ES-I3 (cell line): Measurements from ENCODE around the gene SPANXN5.
"Not testable (repeated sequence)": the region's sequence is repeated elsewhere in the genome, so short reads cannot be mapped to it uniquely, and the experiment has no call there.

Experiments
- H3K36me3 ChIP-seq: 2 replicates; pipeline ENCODE4 v1.6.1; 2013; ENCODE audit warnings: mild to moderate bottlenecking, low read length, control low read depth, moderate library complexity; ENCODE audit not compliant: insufficient read depth
- H3K4me1 ChIP-seq: 2 replicates; pipeline ENCODE4 v1.6.1; 2013; ENCODE audit warnings: mild to moderate bottlenecking, control low read depth, low read length; ENCODE audit not compliant: insufficient read depth
- H3K9ac ChIP-seq: 2 replicates; pipeline ENCODE4 v1.6.1; 2013; ENCODE audit warnings: low read depth, mild to moderate bottlenecking, low read length, moderate library complexity
- H3K9me3 ChIP-seq: 2 replicates; pipeline ENCODE4 v1.6.1; 2013; ENCODE audit warnings: mild to moderate bottlenecking, low read length, moderate library complexity; ENCODE audit not compliant: control insufficient read depth, insufficient read depth

Gene SPANXN5, protein sequence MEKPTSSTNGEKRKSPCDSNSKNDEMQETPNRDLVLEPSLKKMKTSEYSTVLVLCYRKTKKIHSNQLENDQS

DNA sequence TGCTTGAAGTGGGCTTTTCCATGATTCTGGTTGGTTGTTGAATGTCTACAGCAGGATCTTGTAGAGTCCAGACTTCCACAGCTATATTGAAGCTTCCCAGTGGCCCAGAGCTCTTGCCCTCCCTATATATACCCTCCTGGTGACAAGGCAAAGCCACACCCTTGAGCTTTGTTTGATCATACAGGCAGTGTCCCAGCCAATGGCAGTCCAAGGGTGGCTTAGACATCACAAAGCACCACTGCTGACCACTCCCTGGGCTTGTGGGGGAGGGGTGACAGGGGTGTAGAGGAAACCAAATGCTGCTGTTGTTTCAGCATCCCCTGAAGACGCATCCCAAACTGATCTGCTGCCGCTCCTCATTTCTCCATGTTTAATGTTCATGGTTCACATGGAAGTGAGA, at the start of gene SPANXN5:
Gene SPANXN5, minus strand, starts transcription at position 101 of the 400 bp plus-strand sequence. Its CDS starts 79 bp downstream, at position 22.
- not testable (repeated sequence) for H3K9ac ChIP-seq, H3K9me3 ChIP-seq, H3K36me3 ChIP-seq, H3K4me1 ChIP-seq

DNA sequence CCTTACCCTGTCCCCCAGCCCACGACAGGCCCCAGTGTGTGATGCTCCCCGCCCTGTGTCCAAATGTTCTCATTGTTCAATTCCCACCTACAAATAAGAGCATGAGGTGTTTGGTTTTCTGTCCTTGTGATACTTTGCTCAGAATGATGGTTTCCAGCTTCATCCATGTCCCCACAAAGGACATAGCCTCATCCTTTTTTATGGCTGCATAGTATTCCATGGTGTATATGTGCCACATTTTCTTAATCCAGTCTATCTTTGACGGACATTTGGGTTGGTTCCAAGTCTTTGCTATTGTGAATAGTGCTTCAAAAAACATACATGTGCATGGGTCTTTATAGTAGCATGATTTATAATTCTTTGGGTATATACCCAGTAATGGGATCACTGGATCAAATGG, 46.4 kb upstream of the SPANXN5 start:
- H3K9me3 ChIP-seq, H3K9ac ChIP-seq, H3K36me3 ChIP-seq: not testable (repeated sequence)

DNA sequence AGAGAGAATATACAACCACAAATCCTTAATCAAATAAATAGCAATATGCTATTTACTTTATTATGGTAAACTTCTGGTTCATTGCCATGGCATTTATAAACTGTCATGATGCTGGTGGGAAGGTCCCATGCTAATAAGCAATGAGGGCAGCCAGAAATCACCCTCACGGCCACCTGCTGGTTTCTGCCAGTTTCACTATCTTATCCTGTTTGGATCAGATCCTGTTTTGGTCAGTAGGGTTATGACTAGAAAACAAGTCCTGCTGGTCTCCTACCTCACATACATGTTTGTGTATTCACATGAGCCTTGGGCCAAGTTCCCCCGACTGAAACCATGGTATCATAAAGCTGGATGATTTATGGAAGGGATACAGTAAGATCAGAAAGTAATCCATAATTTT, 41.9 kb upstream of the SPANXN5 start:
- Histone ChIP-seq H3K4me1 (no peaks in the 10 kb centered on the region), H3K9ac (no peak overlapping the region), H3K36me3 (no peaks in the 10 kb centered on the region), H3K9me3 (no peaks in the 10 kb centered on the region)

More for the DNA sequence above, 46.4 kb upstream of the SPANXN5 start:
- H3K4me1 ChIP-seq, result not testable (repeated sequence)

DNA sequence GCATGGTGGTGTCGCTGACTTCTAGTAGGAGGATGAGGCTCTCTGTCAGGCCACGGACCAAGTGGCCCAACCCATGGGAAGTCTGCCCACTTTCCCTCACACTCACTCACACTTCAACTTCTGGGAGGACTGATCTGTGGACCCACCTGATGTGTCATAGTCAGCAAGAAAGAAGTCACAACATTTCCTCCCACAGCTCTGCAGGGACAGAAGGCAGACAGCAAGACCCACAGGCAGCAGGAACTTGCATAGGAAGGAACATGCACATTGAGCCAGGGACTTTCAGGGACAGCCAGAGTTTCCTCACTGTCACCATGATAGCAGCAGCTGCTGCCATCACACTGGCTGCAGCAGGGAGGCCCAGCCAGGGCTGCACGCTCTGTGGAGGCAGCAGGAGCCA, 33.3 kb upstream of the SPANXN5 start:
- H3K9ac ChIP-seq, result no peak overlapping the region
- no peaks in the 10 kb centered on the region for H3K36me3 ChIP-seq
- no peaks in the 10 kb centered on the region for H3K4me1 ChIP-seq
- H3K9me3 ChIP-seq, result no peaks in the 10 kb centered on the region

DNA sequence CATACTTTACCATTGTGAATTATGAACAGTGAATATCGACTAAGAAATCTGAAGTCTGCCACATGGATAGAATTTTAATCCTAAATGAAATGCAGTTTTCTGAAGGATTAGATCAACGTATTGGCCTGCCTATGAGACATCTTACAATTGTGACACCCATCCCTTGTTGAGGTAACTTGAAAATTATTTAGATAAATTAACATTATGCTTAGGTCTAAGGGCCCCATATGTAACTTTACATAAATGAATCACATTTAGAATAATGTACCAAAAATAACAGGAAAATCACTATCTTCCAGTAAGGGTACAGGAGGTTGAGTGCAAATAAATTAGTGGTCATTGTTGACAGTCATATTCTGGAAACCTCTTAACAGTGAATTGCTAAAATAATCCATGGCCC, 27.4 kb upstream of the SPANXN5 start:
- H3K9me3 ChIP-seq, result no peaks in the 10 kb centered on the region
- no peaks in the 10 kb centered on the region for H3K36me3 ChIP-seq
- H3K9ac ChIP-seq, result no peak overlapping the region
- no peaks in the 10 kb centered on the region for H3K4me1 ChIP-seq

DNA sequence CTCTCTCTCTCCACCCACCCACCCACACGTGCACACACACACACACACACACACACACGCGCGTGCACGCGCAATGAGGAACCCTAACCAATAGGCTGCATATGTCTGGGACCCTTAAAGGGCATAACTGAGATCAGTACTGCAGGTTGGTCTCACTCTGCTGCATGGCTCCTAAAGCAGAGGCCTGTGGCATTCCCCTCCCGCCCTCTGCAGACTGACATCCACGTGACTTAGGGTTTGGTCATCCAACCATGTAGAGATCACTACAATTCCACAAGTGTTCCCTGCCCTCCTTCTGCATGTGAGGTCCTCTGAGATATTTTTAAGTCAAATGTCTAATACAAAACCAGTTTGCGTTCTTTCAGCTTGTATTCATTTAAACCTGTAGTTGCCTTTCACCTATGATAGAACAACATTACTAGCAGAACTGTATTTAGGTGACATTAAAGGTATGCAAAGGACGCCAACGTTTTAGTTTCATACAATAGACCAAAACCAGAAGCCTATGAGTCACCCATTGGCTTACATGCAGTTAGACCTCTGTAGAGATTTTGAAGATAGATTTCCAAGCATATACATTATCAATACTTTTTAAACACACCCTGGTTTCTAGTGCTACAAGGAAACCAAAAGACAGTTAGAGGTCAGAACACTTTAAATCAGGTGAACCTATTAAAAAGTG, 24.0 kb upstream of the SPANXN5 start:
- Histone ChIP-seq H3K36me3 (no peaks in the 10 kb centered on the region), H3K9me3 (no peaks in the 10 kb centered on the region), H3K9ac (no peak overlapping the region), H3K4me1 (no peaks in the 10 kb centered on the region)

DNA sequence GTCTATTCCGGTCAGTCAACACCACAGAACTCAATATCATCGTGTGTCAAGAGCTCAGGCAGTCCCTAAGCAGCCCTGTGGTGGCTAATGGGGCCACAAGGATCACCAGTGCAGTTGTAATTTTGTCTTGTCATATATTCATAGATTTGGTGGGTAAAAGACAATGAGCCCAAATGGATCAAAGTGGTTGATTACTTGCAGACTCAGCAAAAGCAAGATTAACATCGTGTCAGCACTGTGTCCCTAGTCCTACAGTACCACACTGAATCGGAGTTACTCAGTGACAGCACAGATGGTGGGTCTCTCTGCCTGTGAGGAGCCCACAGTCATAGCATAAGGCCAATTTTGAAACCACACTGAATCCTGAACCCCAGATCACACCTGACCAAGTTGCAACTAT, 22.6 kb upstream of the SPANXN5 start:
- Histone ChIP-seq H3K9me3 (no peaks in the 10 kb centered on the region), H3K4me1 (no peaks in the 10 kb centered on the region), H3K9ac (no peak overlapping the region), H3K36me3 (no peaks in the 10 kb centered on the region)

DNA sequence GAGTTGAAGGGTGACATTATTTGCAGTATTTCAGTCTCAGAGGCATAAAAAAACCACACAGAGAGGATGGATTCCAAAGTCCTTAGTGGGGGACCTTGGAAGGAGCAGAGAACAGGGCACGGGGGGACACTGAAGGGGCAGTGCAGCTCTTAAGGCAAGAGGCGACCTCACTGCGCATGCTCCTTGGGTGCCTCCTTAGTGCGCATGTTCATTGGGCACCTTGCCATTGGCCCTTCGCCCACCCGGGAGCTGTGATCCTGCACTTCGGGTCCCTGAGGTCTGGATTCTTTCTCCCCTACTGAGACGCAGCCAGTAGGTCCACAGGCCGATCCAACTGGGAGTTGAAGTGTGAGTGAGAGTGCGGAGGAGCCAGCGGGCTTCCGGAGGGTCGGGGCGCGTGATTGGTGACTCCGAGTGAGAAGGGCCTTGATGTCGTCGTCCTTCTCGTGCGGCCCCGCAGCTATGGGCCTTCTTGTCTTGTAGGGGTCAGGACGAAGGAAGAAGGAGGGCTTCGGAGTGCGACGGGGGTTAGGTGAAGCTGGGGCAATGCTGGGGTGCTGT, 13.9 kb upstream of the SPANXN5 start, which contains the start of gene XAGE5:
Gene XAGE5, plus strand, starts transcription at position 223 of the 561 bp plus-strand sequence. CDS start 1,280 bp downstream, outside the sequence.
- Histone ChIP-seq H3K4me1 (no peaks in the 10 kb centered on the region), H3K9me3 (no peaks in the 10 kb centered on the region), H3K36me3 (no peaks in the 10 kb centered on the region), H3K9ac (no peak within 1 kb of the TSS)

DNA sequence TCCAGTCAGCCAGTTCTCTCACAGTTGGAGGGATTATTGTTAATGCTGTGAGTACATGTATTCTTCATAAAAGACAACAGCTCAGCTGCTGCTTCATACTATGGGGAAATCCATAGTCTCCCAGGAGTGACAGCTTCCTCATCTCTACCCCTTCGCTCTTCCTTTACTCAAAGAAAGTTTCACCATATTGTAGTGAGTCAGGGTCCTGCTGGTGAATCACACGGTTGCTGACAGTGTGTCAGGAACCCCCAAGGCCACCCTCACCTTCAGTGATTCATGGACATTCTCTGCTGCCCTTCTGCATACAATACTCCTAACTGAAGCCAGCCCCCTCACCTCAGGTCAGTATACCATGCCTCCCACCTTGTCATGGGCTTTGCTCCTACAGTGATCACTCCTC, 7.6 kb upstream of the SPANXN5 start:
- H3K9ac ChIP-seq, H3K9me3 ChIP-seq, H3K4me1 ChIP-seq, H3K36me3 ChIP-seq: not testable (repeated sequence)

DNA sequence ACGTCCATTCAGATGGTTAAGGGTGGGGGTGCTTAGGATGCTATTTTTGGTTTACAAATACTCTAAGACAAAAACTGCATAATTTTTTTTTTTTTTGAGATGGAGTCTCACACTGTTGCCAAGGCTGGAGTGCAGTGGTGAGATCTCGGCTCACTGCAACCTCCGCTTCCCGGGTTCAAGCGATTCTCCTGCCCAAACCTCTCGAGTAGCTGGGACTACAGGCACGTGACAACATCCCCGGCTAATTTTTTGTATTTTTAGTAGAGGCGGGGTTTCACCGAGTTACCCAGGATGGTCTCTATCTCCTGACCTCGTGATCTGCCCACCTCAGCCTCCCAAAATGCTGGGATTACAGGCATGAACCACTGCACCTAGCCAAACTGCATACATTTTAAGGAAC, 23.7 kb downstream of the SPANXN5 start:
- H3K36me3 ChIP-seq, H3K4me1 ChIP-seq, H3K9me3 ChIP-seq, H3K9ac ChIP-seq: not testable (repeated sequence)

DNA sequence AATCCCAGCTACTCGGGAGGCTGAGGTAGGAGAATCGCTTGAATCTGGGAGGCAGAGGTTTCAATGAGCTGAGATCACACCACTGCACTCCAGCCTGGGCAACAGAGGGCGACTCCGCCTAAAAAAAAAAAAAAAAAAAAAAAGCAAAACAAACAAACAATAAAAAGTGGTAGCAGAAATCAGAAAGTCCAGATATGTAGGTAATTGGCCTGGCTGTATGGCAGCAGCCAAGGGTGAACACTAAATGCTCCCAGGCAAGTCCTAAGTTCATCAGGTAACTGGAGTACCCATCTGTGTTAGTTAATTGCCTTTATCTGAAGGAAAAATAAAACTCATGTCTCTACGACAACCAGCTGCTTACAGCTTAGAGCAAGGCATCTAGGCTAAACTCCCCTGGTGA, 31.2 kb downstream of the SPANXN5 start:
- not testable (repeated sequence) for H3K36me3 ChIP-seq, H3K4me1 ChIP-seq, H3K9me3 ChIP-seq, H3K9ac ChIP-seq

DNA sequence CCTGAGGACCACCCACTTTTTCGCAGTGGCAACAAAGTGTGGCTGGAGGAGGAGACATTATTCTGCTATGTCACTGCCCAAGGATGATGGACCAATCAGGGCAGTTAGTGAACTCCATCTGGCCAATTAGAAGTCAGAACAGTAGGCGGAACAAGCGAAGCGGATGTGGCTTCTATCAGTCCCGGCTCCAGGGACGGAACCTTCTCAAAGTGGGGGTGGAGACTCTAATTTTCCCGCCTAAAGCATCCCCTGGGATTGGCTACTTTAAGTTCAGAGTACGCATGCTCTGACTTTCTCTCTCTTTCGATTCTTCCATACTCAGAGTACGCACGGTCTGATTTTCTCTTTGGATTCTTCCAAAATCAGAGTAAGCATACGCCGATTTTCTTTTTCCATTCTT, 46.3 kb downstream of the SPANXN5 start, which contains the start of gene SSX2B:
Gene SSX2B, plus strand, starts transcription at position 301 of the 400 bp plus-strand sequence. CDS start 1,429 bp downstream, outside the sequence.
- H3K9me3 ChIP-seq, H3K9ac ChIP-seq, H3K4me1 ChIP-seq, H3K36me3 ChIP-seq: not testable (repeated sequence)
